GM18868 (cell line): ENCODE results near the gene PPIP5K2.

Source experiments
- ATAC-seq: cut with Tn5 transposase; IDR thresholded peaks from one replicate; pipeline ENCODE4 v1.9.1; 2021; ENCODE audit warnings: mild to moderate bottlenecking, moderate library complexity; ENCODE audit not compliant: unreplicated experiment

PPIP5K2 gene

GRCh38 chr5:103235891-103236290 lies 115.8 kb downstream of the PPIP5K2 start:
- no peak for ATAC-seq

DNA sequence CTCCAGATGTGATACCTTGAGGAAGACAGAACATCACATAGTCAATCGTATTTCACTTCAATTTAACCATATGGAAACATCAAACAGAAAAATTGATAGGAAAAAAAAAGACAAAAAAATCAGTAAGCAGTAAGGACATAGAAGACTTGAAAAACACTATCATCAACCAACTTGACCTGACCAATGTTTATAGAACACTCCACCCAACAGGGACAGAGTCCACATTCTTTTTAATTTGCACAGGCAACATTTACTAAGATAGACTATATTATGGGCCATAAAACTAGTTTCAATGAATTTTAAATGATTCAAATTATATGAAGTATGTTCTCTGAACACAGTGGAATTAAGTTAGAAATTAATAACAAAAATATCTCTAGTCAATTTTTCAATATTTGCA lies 117.7 kb downstream of the PPIP5K2 start:
- ATAC-seq: no peak

DNA sequence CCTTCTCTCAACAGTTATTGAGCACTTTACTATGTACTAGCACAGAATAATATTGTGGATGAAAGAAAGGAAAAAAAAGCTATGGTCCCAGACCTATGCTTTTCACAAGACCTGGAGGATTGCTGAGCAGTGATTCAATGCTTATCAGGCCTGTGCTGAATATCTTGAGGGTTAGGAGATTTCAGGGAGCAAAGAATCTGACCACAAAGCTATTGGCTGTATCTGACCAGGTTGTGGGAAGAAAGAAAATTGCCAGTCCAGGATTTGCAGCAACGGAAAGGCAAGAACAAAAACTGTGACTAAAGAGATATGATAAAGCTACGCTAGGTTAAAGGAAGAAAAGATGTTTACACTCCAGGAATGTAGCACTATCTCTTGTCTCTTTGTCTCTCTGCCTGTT lies 123.6 kb downstream of the PPIP5K2 start:
- no peak for ATAC-seq

DNA sequence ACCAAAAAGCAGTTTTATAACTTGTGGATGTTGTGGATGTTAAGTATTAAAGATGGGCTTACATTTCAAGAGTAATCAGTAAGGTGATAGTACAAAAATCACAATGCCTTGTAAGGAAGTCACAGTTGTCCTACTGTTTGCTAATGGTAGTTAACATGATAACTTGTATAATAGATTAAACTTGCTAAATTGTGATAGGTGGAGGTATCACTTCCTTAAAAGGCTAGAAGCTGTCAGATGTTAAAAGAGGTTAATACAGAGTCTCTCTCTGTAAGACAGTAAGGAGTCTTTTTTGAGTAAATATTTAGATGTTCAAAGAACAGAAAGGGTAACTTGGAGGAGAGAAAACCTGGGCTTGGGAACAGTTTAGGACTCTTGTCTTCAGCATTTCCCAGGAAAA lies 124.3 kb downstream of the PPIP5K2 start:
- peak; percentile 58 for ATAC-seq

DNA sequence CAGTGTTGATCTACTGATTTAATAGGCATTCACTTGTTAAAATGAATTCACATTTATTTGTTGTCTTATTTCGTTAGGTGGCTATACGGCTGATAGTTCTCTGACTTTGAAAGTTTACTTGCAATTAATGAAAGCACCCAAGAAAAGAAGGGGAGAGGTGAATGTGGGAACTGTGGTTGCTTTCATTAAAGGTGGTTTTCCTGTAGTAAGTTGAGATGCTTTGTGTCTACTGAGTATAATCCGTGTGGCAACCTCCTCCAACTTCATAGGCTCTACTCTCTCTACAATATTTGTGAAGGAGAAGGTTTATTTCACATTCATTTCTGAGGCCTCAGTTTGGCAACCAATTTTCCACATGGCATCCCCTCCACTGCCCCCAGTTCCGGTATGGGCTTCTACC lies 125.7 kb downstream of the PPIP5K2 start:
- ATAC-seq: no peak

- no peak for ATAC-seq
Measured at GRCh38 chr5:103247118-103247517, 127.0 kb downstream of the PPIP5K2 start.

DNA sequence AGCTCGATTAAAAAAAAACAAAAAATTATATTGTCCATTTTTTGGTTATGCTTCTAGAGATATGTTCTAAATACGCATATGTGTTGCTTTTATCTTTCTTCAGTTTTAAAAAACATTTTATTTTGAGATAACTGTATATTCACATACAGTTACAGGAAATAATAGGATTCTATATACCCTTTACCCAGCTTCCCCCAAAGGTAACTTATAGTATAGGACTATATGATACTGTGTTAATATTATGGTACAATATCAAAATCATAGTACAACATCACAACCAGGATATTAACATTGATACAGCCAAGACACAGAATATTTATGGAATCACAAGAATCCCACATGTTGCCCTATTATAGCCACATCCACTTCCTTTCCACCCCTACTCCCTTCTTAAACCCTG lies 129.0 kb downstream of the PPIP5K2 start:
- no peak for ATAC-seq

DNA sequence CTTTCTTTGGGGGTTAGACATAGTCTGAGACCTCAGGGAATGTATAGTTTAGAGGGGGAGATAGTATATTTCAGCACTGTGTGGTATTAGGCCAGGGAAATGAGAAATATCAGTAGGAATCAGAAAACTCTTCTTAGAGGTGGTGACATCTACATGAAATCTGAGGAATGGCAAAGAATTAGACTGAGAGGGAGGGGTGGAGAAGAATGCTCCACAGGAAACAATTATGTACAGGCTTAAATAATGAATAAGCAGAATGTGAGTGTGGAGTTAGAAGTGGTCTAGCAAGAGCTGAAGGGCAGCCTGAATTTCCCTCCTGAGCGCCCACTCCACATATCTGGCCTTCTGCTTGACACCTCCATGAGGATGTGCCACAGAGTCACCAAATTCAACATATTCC lies 134.8 kb downstream of the PPIP5K2 start:
- no peak for ATAC-seq

DNA sequence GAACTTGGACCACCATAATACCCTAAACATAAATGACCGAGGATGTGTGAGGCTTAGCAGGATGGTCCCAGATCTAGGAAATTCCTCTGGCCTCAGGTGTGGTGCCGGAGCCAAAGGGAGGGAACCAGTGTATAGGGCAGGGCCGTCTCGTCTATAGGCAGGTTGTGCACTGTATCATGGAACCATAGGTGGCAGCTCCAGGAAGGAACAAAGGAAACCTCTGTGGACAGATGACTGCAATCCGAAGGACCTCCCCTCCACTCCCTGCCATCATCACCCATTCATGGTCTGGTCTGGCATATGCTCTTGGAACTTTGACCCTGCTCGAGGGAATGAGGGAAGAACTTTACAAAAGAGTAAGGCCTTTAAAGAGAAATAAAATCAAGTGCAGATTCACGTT lies 135.6 kb downstream of the PPIP5K2 start:
- no peak for ATAC-seq

GRCh38 chr5:103256178-103256577 lies 136.1 kb downstream of the PPIP5K2 start:
- no peak for ATAC-seq

GRCh38 chr5:103258368-103258956 lies 138.4 kb downstream of the PPIP5K2 start, which contains the start of gene MACIR:
Gene MACIR, plus strand, starts transcription at chr5:103258763. Its CDS starts 17,157 bp downstream, at chr5:103275920.
- peak; percentile 85 for ATAC-seq

GRCh38 chr5:103258957-103259704 lies 139.0 kb downstream of the PPIP5K2 start:
- peak; percentile 34 for ATAC-seq

GRCh38 chr5:103259705-103260355 lies 139.7 kb downstream of the PPIP5K2 start:
- no peak for ATAC-seq

- peak; percentile 28 for ATAC-seq
Measured at GRCh38 chr5:103260951-103261350, 140.8 kb downstream of the PPIP5K2 start.
